KMS-11 (cell line): ENCODE measurements around the gene TMEM121.
"Not testable (repeated sequence)": the region's sequence is repeated elsewhere in the genome, so short reads cannot be mapped to it uniquely, and the experiment has no call there.

ENCODE experiments used
- H2AFZ ChIP-seq: fragments of 200-600 bp; sonication (generic); 2 replicates; pipeline ENCODE4 v1.6.1; 2016; ENCODE audit warnings: antibody characterized with exemption, mixed run types, low read depth
- H3K27ac ChIP-seq: fragments of 200-600 bp; sonication (generic); 2 replicates; pipeline ENCODE4 v1.6.1; 2016; ENCODE audit warnings: mild to moderate bottlenecking, mixed run types
- H3K27me3 ChIP-seq: fragments of 200-600 bp; sonication (generic); 2 replicates; pipeline ENCODE4 v1.6.1; 2017; ENCODE audit warnings: mild to moderate bottlenecking, low read depth, mixed run types, moderate library complexity; ENCODE audit not compliant: insufficient read depth
- H3K36me3 ChIP-seq: fragments of 200-600 bp; sonication (generic); 2 replicates; pipeline ENCODE4 v1.6.1; 2017; ENCODE audit warnings: mild to moderate bottlenecking, mixed run types; ENCODE audit not compliant: insufficient read depth
- H3K4me1 ChIP-seq: fragments of 200-600 bp; sonication (generic); 2 replicates; pipeline ENCODE4 v1.6.1; 2016; ENCODE audit warnings: mild to moderate bottlenecking, low read depth, mixed run types; ENCODE audit not compliant: poor library complexity, severe bottlenecking
- H3K4me2 ChIP-seq: fragments of 200-600 bp; sonication (generic); 2 replicates; pipeline ENCODE4 v1.7.0; 2016; ENCODE audit warnings: mild to moderate bottlenecking, mixed run types
- H3K4me3 ChIP-seq: fragments of 200-600 bp; sonication (generic); IDR thresholded peaks from 2 replicates; pipeline ENCODE4 v1.6.1; 2017; ENCODE audit warnings: low read depth, low read length, mixed read lengths; ENCODE audit not compliant: insufficient read depth
- H3K79me2 ChIP-seq: fragments of 200-600 bp; sonication (generic); 2 replicates; pipeline ENCODE4 v1.6.1; 2016; ENCODE audit warnings: low read depth, mixed run types; ENCODE audit not compliant: insufficient read depth
- H3K9ac ChIP-seq: fragments of 200-600 bp; sonication (generic); 2 replicates; pipeline ENCODE4 v1.6.1; 2016; ENCODE audit warnings: mild to moderate bottlenecking, mixed run types
- H4K20me1 ChIP-seq: fragments of 200-600 bp; sonication (generic); 2 replicates; pipeline ENCODE4 v1.6.1; 2016; ENCODE audit warnings: mild to moderate bottlenecking, mixed run types; ENCODE audit not compliant: insufficient read depth
- CTCF ChIP-seq: fragments of 200-600 bp; sonication (generic); conservative IDR thresholded peaks from 2 replicates; pipeline ENCODE4 v1.6.1; 2017; ENCODE audit warnings: low read depth, mild to moderate bottlenecking, antibody characterized with exemption, low read length, moderate library complexity, mixed read lengths

The TMEM121 gene

GRCh38 chr14:105562713-105563346 is 36.4 kb downstream of the TMEM121 start:
- H2AFZ ChIP-seq, result no peak overlapping the region
- no peaks in the 10 kb centered on the region for H4K20me1 ChIP-seq
- peak overlapping the region; percentile 76 for H3K27ac ChIP-seq
- H3K79me2 ChIP-seq, result no peaks in the 10 kb centered on the region
- H3K4me1 ChIP-seq, result peaks cover 33% of the 10 kb centered on the region
- no peak overlapping the region for H3K4me2 ChIP-seq
- no peaks in the 10 kb centered on the region for H3K36me3 ChIP-seq
- no peaks in the 10 kb centered on the region for H3K27me3 ChIP-seq
- H3K4me3 ChIP-seq, result no peak overlapping the region
- no peak for TF ChIP-seq CTCF
- peak overlapping the region; percentile 2; the same call in 1 of the 2 replicates for H3K9ac ChIP-seq

- Histone ChIP-seq H3K79me2 (no peaks in the 10 kb centered on the region), H3K9ac (peak overlapping the region; percentile 2; the same call in 1 of the 2 replicates), H3K4me2 (no peak overlapping the region), H2AFZ (no peak overlapping the region), H3K27me3 (no peaks in the 10 kb centered on the region), H3K4me1 (peaks cover 37% of the 10 kb centered on the region), H3K27ac (peak overlapping the region; percentile 76), H3K36me3 (no peaks in the 10 kb centered on the region), H4K20me1 (no peaks in the 10 kb centered on the region), H3K4me3 (no peak overlapping the region)
- no peak for TF ChIP-seq CTCF
Measured at GRCh38 chr14:105563347-105563737, 37.0 kb downstream of the TMEM121 start.

GRCh38 chr14:105564536-105564935 is 38.2 kb downstream of the TMEM121 start:
- not testable (repeated sequence) for H3K9ac ChIP-seq, H3K36me3 ChIP-seq, H3K4me3 ChIP-seq, H3K27me3 ChIP-seq, H4K20me1 ChIP-seq, H2AFZ ChIP-seq, H3K79me2 ChIP-seq, H3K4me2 ChIP-seq
- Histone ChIP-seq H3K4me1 (peaks cover 48% of the 10 kb centered on the region), H3K27ac (peak overlapping the region; percentile 52)

GRCh38 chr14:105565185-105565919 is 39.0 kb downstream of the TMEM121 start:
- Histone ChIP-seq H3K27ac (peak overlapping the region; percentile 92), H3K9ac (peak overlapping the region; percentile 37; the same call in 1 of the 2 replicates), H3K4me1 (peaks cover 56% of the 10 kb centered on the region), H3K4me2 (peak overlapping the region; percentile 25; the same call in 1 of the 2 replicates), H3K79me2 (peaks cover 13% of the 10 kb centered on the region; the same call in 1 of the 2 replicates)
- H3K36me3 ChIP-seq, H3K4me3 ChIP-seq, H4K20me1 ChIP-seq, H2AFZ ChIP-seq, H3K27me3 ChIP-seq: not testable (repeated sequence)

GRCh38 chr14:105566248-105567163 is 40.1 kb downstream of the TMEM121 start:
- peak overlapping the region; percentile 88 for H3K27ac ChIP-seq
- H3K9ac ChIP-seq, result peak overlapping the region; percentile 41; the same call in 1 of the 2 replicates
- H3K4me1 ChIP-seq, result peaks cover 64% of the 10 kb centered on the region
- H3K36me3 ChIP-seq, H3K27me3 ChIP-seq, H3K4me3 ChIP-seq, H4K20me1 ChIP-seq, H2AFZ ChIP-seq: not testable (repeated sequence)
- H3K79me2 ChIP-seq, result peaks cover 15% of the 10 kb centered on the region; the same call in 1 of the 2 replicates
- H3K4me2 ChIP-seq, result 0 out of 2 replicates have a peak overlapping the region, but pooled peaks have one; percentile 17

GRCh38 chr14:105567164-105568103 is 41.1 kb downstream of the TMEM121 start:
- Histone ChIP-seq H3K27ac (peak overlapping the region; percentile 88), H3K4me1 (peaks cover 66% of the 10 kb centered on the region), H3K79me2 (peaks cover 15% of the 10 kb centered on the region; the same call in 1 of the 2 replicates), H3K4me2 (0 out of 2 replicates have a peak overlapping the region, but pooled peaks have one; percentile 17), H3K9ac (peak overlapping the region; percentile 41; the same call in 1 of the 2 replicates)
- H3K27me3 ChIP-seq, H3K36me3 ChIP-seq, H4K20me1 ChIP-seq, H2AFZ ChIP-seq, H3K4me3 ChIP-seq: not testable (repeated sequence)

GRCh38 chr14:105568140-105568843 is 41.9 kb downstream of the TMEM121 start:
- peak overlapping the region; percentile 88 for H3K27ac ChIP-seq
- H4K20me1 ChIP-seq, H3K36me3 ChIP-seq, H3K4me3 ChIP-seq, H2AFZ ChIP-seq, H3K4me2 ChIP-seq, H3K27me3 ChIP-seq, H3K9ac ChIP-seq: not testable (repeated sequence)
- H3K4me1 ChIP-seq, result peaks cover 61% of the 10 kb centered on the region
- peaks cover 15% of the 10 kb centered on the region; the same call in 1 of the 2 replicates for H3K79me2 ChIP-seq
